Measurements from ENCODE around the gene BBS12. TPM values are rescaled to one million over a fixed set of nuclear protein-coding genes. Genes with fewer than 3 reads are reported as not detected.
A peak's percentile ranks its signal among the peaks of the same experiment; 100 is the strongest.

The BBS12 gene
- total and polyA plus RNA-seq, 4 donors = 1.6 to 6.7 (median 3.1) TPM

- H3K36me3 ChIP-seq (ENCODE audit: control insufficient read depth in 4 of 4, insufficient read depth in 4 of 4, low read length in 4 of 4) = no peaks in the 10 kb centered on the region
- no peaks in the 10 kb centered on the region for H3K27me3 ChIP-seq (ENCODE audit: control insufficient read depth in 3 of 3, insufficient read depth in 3 of 3, low read length in 2 of 3)
- H3K27ac ChIP-seq (ENCODE audit: low read depth in 1 of 2, low read length in 1 of 2) = no peak overlapping the region
- no peak overlapping the region for H3K4me3 ChIP-seq
- H3K4me1 ChIP-seq (ENCODE audit: control insufficient read depth in 5 of 5, insufficient read depth in 5 of 5, low read length in 5 of 5) = no peaks in the 10 kb centered on the region
- no peak overlapping the region for H3K9ac ChIP-seq (ENCODE audit: insufficient read depth in 1 of 2, low read length in 2 of 2)
- WGBS, 2 donors = 80 to 85% methylated on average over 4 of the region's 4 CpGs
- ATAC-seq (ENCODE audit: insufficient read depth, low FRiP score) = no peak
- TF ChIP-seq, protein P1, sequence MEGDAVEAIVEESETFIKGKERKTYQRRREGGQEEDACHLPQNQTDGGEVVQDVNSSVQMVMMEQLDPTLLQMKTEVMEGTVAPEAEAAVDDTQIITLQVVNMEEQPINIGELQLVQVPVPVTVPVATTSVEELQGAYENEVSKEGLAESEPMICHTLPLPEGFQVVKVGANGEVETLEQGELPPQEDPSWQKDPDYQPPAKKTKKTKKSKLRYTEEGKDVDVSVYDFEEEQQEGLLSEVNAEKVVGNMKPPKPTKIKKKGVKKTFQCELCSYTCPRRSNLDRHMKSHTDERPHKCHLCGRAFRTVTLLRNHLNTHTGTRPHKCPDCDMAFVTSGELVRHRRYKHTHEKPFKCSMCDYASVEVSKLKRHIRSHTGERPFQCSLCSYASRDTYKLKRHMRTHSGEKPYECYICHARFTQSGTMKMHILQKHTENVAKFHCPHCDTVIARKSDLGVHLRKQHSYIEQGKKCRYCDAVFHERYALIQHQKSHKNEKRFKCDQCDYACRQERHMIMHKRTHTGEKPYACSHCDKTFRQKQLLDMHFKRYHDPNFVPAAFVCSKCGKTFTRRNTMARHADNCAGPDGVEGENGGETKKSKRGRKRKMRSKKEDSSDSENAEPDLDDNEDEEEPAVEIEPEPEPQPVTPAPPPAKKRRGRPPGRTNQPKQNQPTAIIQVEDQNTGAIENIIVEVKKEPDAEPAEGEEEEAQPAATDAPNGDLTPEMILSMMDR (IDR thresholded peaks at IDR 0.05; ENCODE audit: control extremely low read depth, extremely low read depth) = no peak
- no peaks in the 10 kb centered on the region for H3K9me3 ChIP-seq (ENCODE audit: control insufficient read depth in 4 of 4, insufficient read depth in 3 of 4, low read length in 3 of 4)
- no peak for DNase-seq
Observed at GRCh38 chr4:122776916-122777315, 44.4 kb downstream of the BBS12 start.

DNA sequence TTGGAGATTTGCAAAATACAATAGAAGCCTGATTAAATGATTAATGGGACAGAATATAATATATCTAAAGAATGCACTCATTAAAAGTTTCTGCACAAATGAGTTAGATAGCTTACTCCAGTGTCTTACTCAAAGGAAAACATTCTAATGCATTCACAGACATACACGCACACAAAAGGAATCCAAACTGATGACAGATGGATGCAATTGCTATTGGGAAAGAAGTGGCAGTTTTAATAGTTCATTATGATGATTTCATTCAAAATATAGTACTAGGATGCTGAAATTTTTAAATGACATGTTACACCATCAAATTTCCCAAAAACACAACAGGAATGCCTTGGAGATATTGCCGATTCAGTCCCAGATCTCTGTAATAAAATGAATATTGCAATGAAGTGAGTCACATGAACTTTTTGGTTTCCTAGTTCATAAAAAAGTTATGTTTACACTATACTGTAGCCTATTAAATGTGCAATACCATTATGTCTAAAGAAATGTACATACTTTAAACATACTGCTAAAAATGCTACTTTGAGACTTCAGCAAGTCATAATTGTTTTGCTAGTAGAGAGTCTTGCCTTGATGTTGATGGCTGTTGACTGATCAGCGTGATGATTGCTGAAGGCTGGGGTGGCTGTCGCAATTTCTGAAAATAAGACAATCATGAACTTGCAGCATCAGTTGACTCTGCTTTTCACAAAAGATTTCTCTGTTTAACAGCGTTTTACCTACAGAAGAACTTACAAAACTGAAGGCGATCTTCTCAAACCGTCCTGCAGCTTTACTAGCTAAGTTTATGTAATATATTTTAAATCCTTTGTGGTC is 45.6 kb downstream of the BBS12 start:
- 93% methylated on average over 7 of the region's 7 CpGs for WGBS, 2 donors
- Histone ChIP-seq H3K4me3 (no peak overlapping the region), H3K36me3 (ENCODE audit: control insufficient read depth in 4 of 4, insufficient read depth in 4 of 4, low read length in 4 of 4) (no peaks in the 10 kb centered on the region), H3K9me3 (ENCODE audit: control insufficient read depth in 4 of 4, insufficient read depth in 3 of 4, low read length in 3 of 4) (no peaks in the 10 kb centered on the region), H3K27ac (ENCODE audit: low read depth in 1 of 2, low read length in 1 of 2) (no peak overlapping the region), H3K4me1 (ENCODE audit: control insufficient read depth in 5 of 5, insufficient read depth in 5 of 5, low read length in 5 of 5) (peaks cover 0 to 1% (median 0%) of the 10 kb centered on the region in 5 donors), H3K27me3 (ENCODE audit: control insufficient read depth in 3 of 3, insufficient read depth in 3 of 3, low read length in 2 of 3) (no peaks in the 10 kb centered on the region), H3K9ac (ENCODE audit: insufficient read depth in 1 of 2, low read length in 2 of 2) (no peak overlapping the region)
- DNase-seq (peak in 1 of 3 donors; percentile 29), ATAC-seq (ENCODE audit: insufficient read depth, low FRiP score) (no peak)
- TF ChIP-seq, protein P1 (IDR thresholded peaks at IDR 0.05; ENCODE audit: control extremely low read depth, extremely low read depth) = no peak

DNA sequence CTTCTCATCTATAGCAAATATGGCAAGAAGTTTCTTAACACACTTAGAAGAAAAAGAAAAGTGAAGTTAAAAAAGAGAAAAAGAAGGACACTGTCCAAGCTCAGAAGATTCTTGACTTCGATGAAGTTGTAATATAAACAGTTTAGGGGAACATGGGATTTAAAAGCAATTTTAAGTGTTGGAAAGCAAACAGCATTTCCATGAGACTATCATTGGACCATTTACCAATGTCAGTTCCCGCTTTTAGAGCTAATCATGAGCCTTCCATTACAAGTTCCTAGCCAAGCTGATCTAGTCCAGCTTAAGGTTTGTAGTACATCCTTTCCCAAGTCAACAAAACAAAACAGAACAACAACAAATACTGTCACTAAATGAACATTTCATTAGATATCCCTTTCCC is 49.0 kb downstream of the BBS12 start:
- peaks cover 3 to 8% (median 8%) of the 10 kb centered on the region in 5 donors for H3K4me1 ChIP-seq (ENCODE audit: control insufficient read depth in 5 of 5, insufficient read depth in 5 of 5, low read length in 5 of 5)
- no peaks in the 10 kb centered on the region for H3K36me3 ChIP-seq (ENCODE audit: control insufficient read depth in 4 of 4, insufficient read depth in 4 of 4, low read length in 4 of 4)
- ATAC-seq (ENCODE audit: insufficient read depth, low FRiP score) = no peak
- 85 to 94% methylated on average over 2 of the region's 2 CpGs for WGBS, 2 donors
- H3K4me3 ChIP-seq = no peak overlapping the region
- H3K9ac ChIP-seq (ENCODE audit: insufficient read depth in 1 of 2, low read length in 2 of 2) = no peak overlapping the region
- H3K9me3 ChIP-seq (ENCODE audit: control insufficient read depth in 4 of 4, insufficient read depth in 3 of 4, low read length in 3 of 4) = no peaks in the 10 kb centered on the region
- H3K27me3 ChIP-seq (ENCODE audit: control insufficient read depth in 3 of 3, insufficient read depth in 3 of 3, low read length in 2 of 3) = no peaks in the 10 kb centered on the region
- TF ChIP-seq, protein P1 (IDR thresholded peaks at IDR 0.05; ENCODE audit: control extremely low read depth, extremely low read depth) = no peak
- H3K27ac ChIP-seq (ENCODE audit: low read depth in 1 of 2, low read length in 1 of 2) = no peak overlapping the region
- peak in 1 of 3 donors; percentile 26 for DNase-seq
